SK-N-SH (cell line): Measurements from ENCODE around the gene SMAD3. TPM values are rescaled to one million over a fixed set of nuclear protein-coding genes. Genes with fewer than 3 reads are reported as not detected.

Source experiments
- CTCF ChIA-PET: fragments of 300-600, 350-600 bp; formaldehyde crosslinking; extraction: SDS; loops from one replicate; lab custom pipeline; 2021; lab: Yijun Ruan, JAX
- POLR2A ChIA-PET: fragments of 350-600 bp; sonication (Branson Sonifier 250); formaldehyde crosslinking; extraction: SDS; loops from one replicate; lab custom pipeline; 2020; ENCODE audit warnings: antibody characterized with exemption, inconsistent platforms; lab: Yijun Ruan, JAX
- DNase-seq: peaks from one replicate; pipeline ENCODE4 v3.0.0; 2012
- H2AFZ ChIP-seq: fragments of 200-600 bp; sonication (generic); 2 replicates; pipeline ENCODE4 v1.8.1; 2016; ENCODE audit warnings: antibody characterized with exemption, mild to moderate bottlenecking, low read depth
- H3F3A ChIP-seq: fragments of 200-600 bp; sonication (generic); replicated peaks from 2 replicates; pipeline ENCODE3; 2016; ENCODE audit warnings: antibody characterized with exemption, mild to moderate bottlenecking; ENCODE audit not compliant: insufficient read depth
- H3K27ac ChIP-seq, 2 experiments: fragments of 200-500 bp in 1 of 2; fragments of 200-600 bp in 1 of 2; sonication (Bioruptor generic) in 1 of 2; sonication (generic), shearing (Covaris generic) in 1 of 2; 2 replicates each; pipeline versions ENCODE4 v1.5.1 to v1.6.1; 2014 to 2016; ENCODE audit warnings: low read depth in 2 of 2, inconsistent platforms in 1 of 2, low read length in 1 of 2, mild to moderate bottlenecking in 1 of 2, mixed read lengths in 1 of 2
- H3K27me3 ChIP-seq: fragments of 200-600 bp; sonication (generic), shearing (Covaris generic); 2 replicates; pipeline ENCODE4 v1.6.1; 2016; ENCODE audit warnings: mixed run types; ENCODE audit not compliant: insufficient read depth
- H3K36me3 ChIP-seq, 2 experiments: fragments of 200-500 bp in 1 of 2; fragments of 200-600 bp in 1 of 2; sonication (Bioruptor generic) in 1 of 2; sonication (generic) in 1 of 2; replicated peaks in 1 of 2; 2 replicates each; pipeline versions ENCODE3 to v1.5.1; 2014 to 2016; ENCODE audit warnings: low read length in 1 of 2, mild to moderate bottlenecking in 1 of 2; ENCODE audit not compliant: insufficient read depth in 2 of 2, control insufficient read depth in 1 of 2
- H3K4me1 ChIP-seq, 2 experiments: fragments of 200-500 bp in 1 of 2; fragments of 200-600 bp in 1 of 2; sonication (Bioruptor generic) in 1 of 2; sonication (generic), shearing (Covaris generic) in 1 of 2; 2 replicates each; pipeline versions ENCODE4 v1.5.1 to v1.6.1; 2014 to 2016; ENCODE audit warnings: low read depth in 1 of 2, low read length in 1 of 2, mixed run types in 1 of 2; ENCODE audit not compliant: insufficient read depth in 2 of 2, control insufficient read depth in 1 of 2
- H3K4me2 ChIP-seq: fragments of 200-600 bp; sonication (generic), shearing (Covaris generic); 2 replicates; pipeline ENCODE4 v1.6.1; 2017; ENCODE audit warnings: mixed run types
- H3K4me3 ChIP-seq, 2 experiments: fragments of 200-500 bp in 1 of 2; fragments of 200-600 bp in 1 of 2; sonication (Bioruptor generic) in 1 of 2; sonication (generic), shearing (Covaris generic) in 1 of 2; 2 replicates each; pipeline versions ENCODE4 v1.5.1 to v1.8.1; 2014 to 2016; ENCODE audit warnings: low read depth in 2 of 2, inconsistent platforms in 1 of 2, low read length in 1 of 2, mild to moderate bottlenecking in 1 of 2, mixed read lengths in 1 of 2, moderate library complexity in 1 of 2
- H3K79me2 ChIP-seq: fragments of 200-600 bp; sonication (generic); 2 replicates; pipeline ENCODE4 v1.8.1; 2017; ENCODE audit warnings: mild to moderate bottlenecking; ENCODE audit not compliant: insufficient read depth
- H3K9ac ChIP-seq: fragments of 200-600 bp; sonication (generic); 2 replicates; pipeline ENCODE4 v1.6.1; 2017; ENCODE audit warnings: mixed run types
- H3K9me2 ChIP-seq: fragments of 200-600 bp; sonication (generic); 2 replicates; pipeline ENCODE4 v1.6.1; 2017; ENCODE audit warnings: mixed run types
- H3K9me3 ChIP-seq: fragments of 200-600 bp; sonication (generic); 2 replicates; pipeline ENCODE4 v1.6.1; 2017; ENCODE audit warnings: mixed run types, mild to moderate bottlenecking, moderate library complexity
- H4K20me1 ChIP-seq: fragments of 200-600 bp; sonication (generic); 2 replicates; pipeline ENCODE4 v1.6.1; 2017; ENCODE audit warnings: mild to moderate bottlenecking, mixed run types; ENCODE audit not compliant: insufficient read depth
- ELF1 ChIP-seq: IDR thresholded peaks from 2 replicates; pipeline ENCODE4 v1.4.0; 2012
- EP300 ChIP-seq, 2 experiments: IDR thresholded peaks; 2 replicates each; pipeline versions ENCODE4 v1.4.0 to v1.6.1; 2012; ENCODE audit warnings: borderline replicate concordance in 1 of 2, low read depth in 1 of 2, low read length in 1 of 2
- FOXJ3 ChIP-seq: sonication (generic); formaldehyde crosslinking; IDR thresholded peaks from 2 replicates; pipeline ENCODE4 v1.5.1; 2020; ENCODE audit warnings: mild to moderate bottlenecking, missing genetic modification reagents
- MEF2A ChIP-seq: IDR thresholded peaks from 2 replicates; pipeline ENCODE4 v1.4.0; 2012; ENCODE audit warnings: low read depth, borderline replicate concordance
- NFIC ChIP-seq: IDR thresholded peaks from 2 replicates; pipeline ENCODE4 v1.4.0; 2012; ENCODE audit warnings: borderline replicate concordance
- PBX3 ChIP-seq: IDR thresholded peaks from 2 replicates; pipeline ENCODE4; 2012
- POLR2AphosphoS5 ChIP-seq: IDR thresholded peaks from 2 replicates; pipeline ENCODE4 v1.6.1; 2012; ENCODE audit warnings: low read depth, low read length
- RCOR1 ChIP-seq: fragments of 150-350 bp; IDR thresholded peaks from 2 replicates; pipeline ENCODE4 v1.6.1; 2017; ENCODE audit warnings: antibody characterized with exemption, low read length
- RFX5 ChIP-seq: IDR thresholded peaks from 2 replicates; pipeline ENCODE4 v1.6.1; 2012; ENCODE audit warnings: mild to moderate bottlenecking, improper control_type of control experiment, low read length
- RXRA ChIP-seq: IDR thresholded peaks from 2 replicates; pipeline ENCODE4 v1.4.0; 2012; ENCODE audit warnings: low read depth, mild to moderate bottlenecking, borderline replicate concordance
- SIN3A ChIP-seq: IDR thresholded peaks from 2 replicates; pipeline ENCODE4 v1.6.1; 2012; ENCODE audit warnings: low read depth, mild to moderate bottlenecking, low read length, moderate library complexity, borderline replicate concordance
- SMC3 ChIP-seq: IDR thresholded peaks from 2 replicates; pipeline ENCODE4 v1.6.1; 2012; ENCODE audit warnings: low read depth, low read length, improper control_type of control experiment
- TAF1 ChIP-seq: IDR thresholded peaks from 2 replicates; pipeline ENCODE4 v1.6.1; 2012; ENCODE audit warnings: low read depth, mild to moderate bottlenecking, low read length, moderate library complexity, borderline replicate concordance
- TCF12 ChIP-seq: IDR thresholded peaks from 2 replicates; pipeline ENCODE4 v1.4.0; 2012
- TEAD4 ChIP-seq: IDR thresholded peaks from 2 replicates; pipeline ENCODE4 v1.4.0; 2012; ENCODE audit warnings: mild to moderate bottlenecking, borderline replicate concordance; ENCODE audit not compliant: insufficient read depth
- USF1 ChIP-seq: IDR thresholded peaks from 2 replicates; pipeline ENCODE4 v1.4.0; 2012; ENCODE audit warnings: low read depth, borderline replicate concordance
- ZBTB33 ChIP-seq: IDR thresholded peaks from 2 replicates; pipeline ENCODE4 v1.4.0; 2012; ENCODE audit warnings: low read depth, borderline replicate concordance
- WGBS: methylation state at CpG from one replicate; pipeline ENCODE4 v1.1.6; 2017; ENCODE audit warnings: low lambda C conversion rate; 5-methylcytosine and 5-hydroxymethylcytosine counted together
- polyA plus RNA-seq, 3 experiments: library from polyadenylated mRNA; depleted of rRNA; stranded (reverse); fragments of >200 nt; gene quantifications; 2 replicates each; pipeline ENCODE4 v1.2.3, GENCODE V29; 2012
- TF ChIP-seq, protein P1 (sequence below): IDR thresholded peaks from 2 replicates; pipeline ENCODE4 v1.6.1; 2012; ENCODE audit warnings: mild to moderate bottlenecking, low read depth, low read length, moderate library complexity
- TF ChIP-seq, protein P2 (sequence below): fragments of 150-350 bp; IDR thresholded peaks from 2 replicates; pipeline ENCODE4 v1.6.1; 2016; ENCODE audit warnings: mild to moderate bottlenecking, low read depth, low read length

The SMAD3 gene
- polyA plus RNA-seq, 1 of the 3 experiments (the other 2 are of a cell fraction) = 19.5 TPM

GRCh38 chr15:67173786-67174185 lies 108.4 kb downstream of the SMAD3 start:
- H3K79me2 ChIP-seq = peaks cover 12% of the 10 kb centered on the region; the same call in 1 of the 2 replicates
- no peak overlapping the region for H3K4me2 ChIP-seq
- peaks cover 13% of the 10 kb centered on the region for H3F3A ChIP-seq
- no peak for TF ChIP-seq NFIC
- TF ChIP-seq ZBTB33 = no peak
- no peak for TF ChIP-seq RXRA
- TF ChIP-seq RFX5 = no peak
- TF ChIP-seq, protein P1, sequence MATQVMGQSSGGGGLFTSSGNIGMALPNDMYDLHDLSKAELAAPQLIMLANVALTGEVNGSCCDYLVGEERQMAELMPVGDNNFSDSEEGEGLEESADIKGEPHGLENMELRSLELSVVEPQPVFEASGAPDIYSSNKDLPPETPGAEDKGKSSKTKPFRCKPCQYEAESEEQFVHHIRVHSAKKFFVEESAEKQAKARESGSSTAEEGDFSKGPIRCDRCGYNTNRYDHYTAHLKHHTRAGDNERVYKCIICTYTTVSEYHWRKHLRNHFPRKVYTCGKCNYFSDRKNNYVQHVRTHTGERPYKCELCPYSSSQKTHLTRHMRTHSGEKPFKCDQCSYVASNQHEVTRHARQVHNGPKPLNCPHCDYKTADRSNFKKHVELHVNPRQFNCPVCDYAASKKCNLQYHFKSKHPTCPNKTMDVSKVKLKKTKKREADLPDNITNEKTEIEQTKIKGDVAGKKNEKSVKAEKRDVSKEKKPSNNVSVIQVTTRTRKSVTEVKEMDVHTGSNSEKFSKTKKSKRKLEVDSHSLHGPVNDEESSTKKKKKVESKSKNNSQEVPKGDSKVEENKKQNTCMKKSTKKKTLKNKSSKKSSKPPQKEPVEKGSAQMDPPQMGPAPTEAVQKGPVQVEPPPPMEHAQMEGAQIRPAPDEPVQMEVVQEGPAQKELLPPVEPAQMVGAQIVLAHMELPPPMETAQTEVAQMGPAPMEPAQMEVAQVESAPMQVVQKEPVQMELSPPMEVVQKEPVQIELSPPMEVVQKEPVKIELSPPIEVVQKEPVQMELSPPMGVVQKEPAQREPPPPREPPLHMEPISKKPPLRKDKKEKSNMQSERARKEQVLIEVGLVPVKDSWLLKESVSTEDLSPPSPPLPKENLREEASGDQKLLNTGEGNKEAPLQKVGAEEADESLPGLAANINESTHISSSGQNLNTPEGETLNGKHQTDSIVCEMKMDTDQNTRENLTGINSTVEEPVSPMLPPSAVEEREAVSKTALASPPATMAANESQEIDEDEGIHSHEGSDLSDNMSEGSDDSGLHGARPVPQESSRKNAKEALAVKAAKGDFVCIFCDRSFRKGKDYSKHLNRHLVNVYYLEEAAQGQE = no peak
- no peak for TF ChIP-seq TAF1
- no peak for TF ChIP-seq RCOR1
- no peak for TF ChIP-seq USF1
- no peaks in the 10 kb centered on the region for H4K20me1 ChIP-seq
- no peak overlapping the region for H2AFZ ChIP-seq
- no peaks in the 10 kb centered on the region for H3K9me3 ChIP-seq
- peaks cover 35 to 41% of the 10 kb centered on the region in 2 experiments; a peak in 3 of 4 replicates for H3K4me1 ChIP-seq
- ChIA-PET POLR2A (no interaction called here), CTCF (interaction anchor here (0.8 kb wide), 1 partner anchor 66 kb away, joined by 3 read pairs; no protein-coding TSS in a partner anchor)
- H3K9ac ChIP-seq = no peak overlapping the region
- DNase-seq = no peak
- H3K9me2 ChIP-seq = no peaks in the 10 kb centered on the region
- peaks cover 6 to 8% of the 10 kb centered on the region in 2 experiments for H3K36me3 ChIP-seq
- 96% methylated on average over 8 of the region's 8 CpGs for WGBS
- H3K4me3 ChIP-seq = no peak overlapping the region
- H3K27me3 ChIP-seq = no peaks in the 10 kb centered on the region
- no peak overlapping the region for H3K27ac ChIP-seq

DNA sequence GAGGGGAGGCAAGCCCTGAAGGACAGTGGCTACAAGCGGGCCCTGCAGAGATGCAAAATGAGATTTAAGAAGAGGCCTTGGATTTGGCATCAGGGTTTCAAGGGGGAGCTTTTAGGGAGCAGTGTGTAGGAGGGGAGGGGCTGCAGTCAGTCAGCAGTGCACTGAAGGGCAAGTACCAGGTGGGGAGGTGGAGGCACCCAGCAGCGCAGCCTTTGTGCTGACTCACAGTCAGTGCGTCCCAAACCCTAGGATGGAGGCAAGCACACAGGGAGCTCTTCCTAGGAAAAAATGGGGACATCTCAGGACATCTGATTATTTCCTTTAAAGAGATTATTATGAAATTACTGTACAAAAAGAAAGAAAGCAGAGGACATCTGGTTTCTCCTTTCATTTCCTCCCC lies 109.0 kb downstream of the SMAD3 start:
- no peak overlapping the region for H2AFZ ChIP-seq
- POLR2A ChIA-PET = no interaction called here
- 86% methylated on average over 3 of the region's 3 CpGs for WGBS
- DNase-seq = no peak
- H3K36me3 ChIP-seq = peaks cover 6 to 7% of the 10 kb centered on the region in 2 experiments
- peaks cover 13% of the 10 kb centered on the region for H3F3A ChIP-seq
- no peaks in the 10 kb centered on the region for H3K9me2 ChIP-seq
- H4K20me1 ChIP-seq = no peaks in the 10 kb centered on the region
- H3K4me2 ChIP-seq = no peak overlapping the region
- H3K79me2 ChIP-seq = peaks cover 13% of the 10 kb centered on the region; the same call in 1 of the 2 replicates
- H3K27ac ChIP-seq = 0 out of 4 replicates have a peak overlapping the region, but pooled peaks of 1 of the 2 experiments have one; percentile 13
- H3K4me1 ChIP-seq = peaks cover 39 to 47% of the 10 kb centered on the region in 2 experiments; a peak in 3 of 4 replicates
- H3K9ac ChIP-seq = no peak overlapping the region
- no peaks in the 10 kb centered on the region for H3K27me3 ChIP-seq
- no peak overlapping the region for H3K4me3 ChIP-seq
- no peaks in the 10 kb centered on the region for H3K9me3 ChIP-seq
- CTCF ChIA-PET = interaction anchor here (0.8 kb wide), 1 partner anchor 66 kb away, joined by 3 read pairs; no protein-coding TSS in a partner anchor
- TF ChIP-seq, protein P2, sequence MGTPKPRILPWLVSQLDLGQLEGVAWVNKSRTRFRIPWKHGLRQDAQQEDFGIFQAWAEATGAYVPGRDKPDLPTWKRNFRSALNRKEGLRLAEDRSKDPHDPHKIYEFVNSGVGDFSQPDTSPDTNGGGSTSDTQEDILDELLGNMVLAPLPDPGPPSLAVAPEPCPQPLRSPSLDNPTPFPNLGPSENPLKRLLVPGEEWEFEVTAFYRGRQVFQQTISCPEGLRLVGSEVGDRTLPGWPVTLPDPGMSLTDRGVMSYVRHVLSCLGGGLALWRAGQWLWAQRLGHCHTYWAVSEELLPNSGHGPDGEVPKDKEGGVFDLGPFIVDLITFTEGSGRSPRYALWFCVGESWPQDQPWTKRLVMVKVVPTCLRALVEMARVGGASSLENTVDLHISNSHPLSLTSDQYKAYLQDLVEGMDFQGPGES = no peak
- TF ChIP-seq PBX3 (no peak), RXRA (no peak), ELF1 (no peak), TEAD4 (no peak), POLR2AphosphoS5 (no peak), FOXJ3 (CRISPR knock-in tag) (no peak), SIN3A (no peak), EP300 (IDR thresholded peaks at IDR 0.05; ENCODE audit: borderline replicate concordance in 1 of 2, low read depth in 1 of 2, low read length in 1 of 2) (no peak; a peak in 1 of 4 replicates), NFIC (no peak), MEF2A (no peak), TCF12 (no peak), SMC3 (no peak)
